Activated CD8-positive, alpha-beta memory T cell treated with anti-CD3 and anti-CD28 coated beads for 36 hours (primary cell): ENCODE data around the gene OPCML. TPM values are rescaled to one million over a fixed set of nuclear protein-coding genes. Genes with fewer than 3 reads are reported as not detected.

Experiments
- CTCF ChIA-PET: fragments of 350-600 bp; sonication (Branson Sonifier 250); formaldehyde crosslinking; loops from one replicate; lab custom pipeline; 2021; ENCODE audit warnings: antibody characterized with exemption; lab: Charles Lee
- POLR2A ChIA-PET: fragments of 350-600 bp; sonication (Branson Sonifier 250); formaldehyde crosslinking; loops from one replicate; lab custom pipeline; 2021; ENCODE audit warnings: antibody characterized with exemption; lab: Charles Lee
- total RNA-seq, 2 experiments: library from RNA; stranded (reverse); gene quantifications; one replicate each; pipeline ENCODE4 v1.2.3, GENCODE V29; 2021

OPCML gene
- total RNA-seq, 2 experiments from 2014 or later: not detected

GRCh38 chr11:132717824-132718223 lies 814.5 kb downstream of the OPCML start:
- ChIA-PET CTCF (no interaction called here), POLR2A (no interaction called here)

GRCh38 chr11:132716037-132716436 lies 816.3 kb downstream of the OPCML start:
- ChIA-PET CTCF (no interaction called here), POLR2A (no interaction called here)

GRCh38 chr11:132714859-132715440 lies 817.4 kb downstream of the OPCML start:
- ChIA-PET POLR2A (no interaction called here), CTCF (no interaction called here)

GRCh38 chr11:132712466-132712865 lies 819.8 kb downstream of the OPCML start:
- ChIA-PET POLR2A (no interaction called here), CTCF (no interaction called here)

- CTCF ChIA-PET: no interaction called here
- POLR2A ChIA-PET: no interaction called here
Observed at GRCh38 chr11:132704781-132705375, 827.4 kb downstream of the OPCML start.

GRCh38 chr11:132692891-132693290 lies 839.4 kb downstream of the OPCML start:
- POLR2A ChIA-PET: no interaction called here
- CTCF ChIA-PET: no interaction called here

GRCh38 chr11:132691848-132692550 lies 840.3 kb downstream of the OPCML start:
- CTCF ChIA-PET: no interaction called here

GRCh38 chr11:132686886-132687285 lies 845.4 kb downstream of the OPCML start:
- ChIA-PET POLR2A (no interaction called here), CTCF (no interaction called here)

More at GRCh38 chr11:132691848-132692550, 840.3 kb downstream of the OPCML start:
- POLR2A ChIA-PET: interaction anchor here (0.6 kb wide), 1 partner anchor 191 kb away, joined by 3 read pairs; no protein-coding TSS in a partner anchor

GRCh38 chr11:132685174-132685611 lies 847.1 kb downstream of the OPCML start:
- ChIA-PET CTCF (no interaction called here), POLR2A (no interaction called here)

GRCh38 chr11:132683602-132684001 lies 848.7 kb downstream of the OPCML start:
- CTCF ChIA-PET: no interaction called here
- POLR2A ChIA-PET: no interaction called here

GRCh38 chr11:132681971-132682370 lies 850.3 kb downstream of the OPCML start:
- POLR2A ChIA-PET: no interaction called here
- CTCF ChIA-PET: no interaction called here

- POLR2A ChIA-PET: no interaction called here
- CTCF ChIA-PET: no interaction called here
Observed at GRCh38 chr11:132680584-132680983, 851.7 kb downstream of the OPCML start.

GRCh38 chr11:132674151-132674550 lies 858.1 kb downstream of the OPCML start:
- CTCF ChIA-PET: no interaction called here

GRCh38 chr11:132671851-132672370 lies 860.4 kb downstream of the OPCML start:
- ChIA-PET CTCF (no interaction called here), POLR2A (interaction anchor here (0.5 kb wide), 1 partner anchor 321 kb away, joined by 4 read pairs; no protein-coding TSS in a partner anchor)

More at GRCh38 chr11:132674151-132674550, 858.1 kb downstream of the OPCML start:
- POLR2A ChIA-PET: no interaction called here

- ChIA-PET POLR2A (no interaction called here), CTCF (no interaction called here)
Observed at GRCh38 chr11:132670921-132671675, 861.2 kb downstream of the OPCML start.

- POLR2A ChIA-PET: no interaction called here
Observed at GRCh38 chr11:132669949-132670348, 862.4 kb downstream of the OPCML start.

GRCh38 chr11:132665205-132665604 lies 867.1 kb downstream of the OPCML start:
- CTCF ChIA-PET: no interaction called here
- POLR2A ChIA-PET: no interaction called here

More at GRCh38 chr11:132669949-132670348, 862.4 kb downstream of the OPCML start:
- CTCF ChIA-PET: no interaction called here

- ChIA-PET CTCF (no interaction called here), POLR2A (no interaction called here)
Observed at GRCh38 chr11:132658696-132659095, 873.6 kb downstream of the OPCML start.

GRCh38 chr11:132658004-132658403 lies 874.3 kb downstream of the OPCML start:
- POLR2A ChIA-PET: no interaction called here
- CTCF ChIA-PET: no interaction called here
